GM13976 (cell line): ENCODE measurements around the gene PTGER2.

Source experiments
- DNase-seq: peaks from one replicate; pipeline ENCODE4 v3.0.0; 2012; ENCODE audit warnings: low spot score
- CTCF ChIP-seq: IDR thresholded peaks from 2 replicates; pipeline ENCODE4 v1.5.1; 2012; ENCODE audit warnings: borderline replicate concordance, mild to moderate bottlenecking; ENCODE audit not compliant: insufficient read depth; ENCODE audit errors: extremely low read depth, missing control alignments, control extremely low read depth
- in situ Hi-C: fragments of 300-500 bp; cut with MboI; formaldehyde crosslinking; loops from one replicate; pipeline ENCODE4 v1.12.0; 2022; ENCODE audit warnings: low sequenced_read_pairs, mixed read lengths, inconsistent platforms; ENCODE audit not compliant: unreplicated experiment

PTGER2 gene

GRCh38 chr14:52348279-52348678, 34.2 kb downstream of the PTGER2 start:
- no peak for DNase-seq
- in situ Hi-C loops = no loop called here
- no peak for TF ChIP-seq CTCF

- DNase-seq = no peak
- in situ Hi-C loops = no loop called here
- TF ChIP-seq CTCF = no peak
Observed at GRCh38 chr14:52348776-52349175, 34.7 kb downstream of the PTGER2 start.

- DNase-seq = no peak
- in situ Hi-C loops = no loop called here
- no peak for TF ChIP-seq CTCF
Observed at GRCh38 chr14:52349731-52350130, 35.6 kb downstream of the PTGER2 start.

- DNase-seq = no peak
- in situ Hi-C loops = no loop called here
- TF ChIP-seq CTCF = no peak
Observed at GRCh38 chr14:52350445-52350844, 36.3 kb downstream of the PTGER2 start.

GRCh38 chr14:52351233-52352060, 37.3 kb downstream of the PTGER2 start:
- in situ Hi-C loops = no loop called here

GRCh38 chr14:52352061-52352491, 38.0 kb downstream of the PTGER2 start:
- TF ChIP-seq CTCF = no peak
- in situ Hi-C loops = no loop called here
- no peak for DNase-seq

More at GRCh38 chr14:52351233-52352060, 37.3 kb downstream of the PTGER2 start:
- no peak for TF ChIP-seq CTCF
- DNase-seq = no peak
